H1 (cell line): ENCODE data around the gene ZMAT5.

Experiments used
- CTCF ChIP-seq, 3 experiments: IDR thresholded peaks; 1 replicate in 2 of 3; 2 replicates in 1 of 3; pipeline versions ENCODE4 v1.5.1 to v1.6.1; 2011; ENCODE audit warnings: low read length in 3 of 3, mild to moderate bottlenecking in 3 of 3, inconsistent platforms in 2 of 3, low read depth in 1 of 3, moderate library complexity in 1 of 3; ENCODE audit not compliant: insufficient read depth in 1 of 3; ENCODE audit errors: control extremely low read depth in 1 of 3
- EP300 ChIP-seq, 2 experiments: IDR thresholded peaks; 1 replicate in 1 of 2; 2 replicates in 1 of 2; pipeline ENCODE4 v1.6.1; 2011 to 2012; ENCODE audit warnings: low read depth in 2 of 2, low read length in 2 of 2, mild to moderate bottlenecking in 2 of 2, borderline replicate concordance in 1 of 2, inconsistent platforms in 1 of 2, moderate library complexity in 1 of 2
- JUND ChIP-seq: IDR thresholded peaks from 2 replicates; pipeline ENCODE4 v1.6.1; 2011; ENCODE audit warnings: mild to moderate bottlenecking, improper control_type of control experiment, low read length
- MAX ChIP-seq: IDR thresholded peaks from 2 replicates; pipeline ENCODE4 v1.6.1; 2012; ENCODE audit warnings: inconsistent platforms
- NANOG ChIP-seq: IDR thresholded peaks from 2 replicates; pipeline ENCODE4 v1.6.1; 2011; ENCODE audit warnings: low read length, low read depth, mild to moderate bottlenecking, inconsistent platforms; ENCODE audit not compliant: insufficient read depth, poor library complexity, severe bottlenecking
- POLR2AphosphoS5 ChIP-seq: IDR thresholded peaks from 2 replicates; pipeline ENCODE4 v1.6.1; 2011; ENCODE audit warnings: low read depth, low read length
- SP1 ChIP-seq: IDR thresholded peaks from 2 replicates; pipeline ENCODE4 v1.6.1; 2011; ENCODE audit warnings: low read depth, low read length
- TCF12 ChIP-seq: IDR thresholded peaks from 2 replicates; pipeline ENCODE4 v1.6.1; 2011; ENCODE audit warnings: low read depth, mild to moderate bottlenecking, low read length

GRCh38 chr22:29795663-29796062 is 28.9 kb upstream of the ZMAT5 start:
- TF ChIP-seq CTCF (IDR thresholded peaks at IDR 0.05; ENCODE audit: control extremely low read depth in 1 of 3, insufficient read depth in 1 of 3, low read depth in 1 of 3, low read length in 3 of 3) (no peak), SP1 (no peak), TCF12 (no peak), JUND (no peak), POLR2AphosphoS5 (no peak), NANOG (no peak), EP300 (IDR thresholded peaks at IDR 0.05; ENCODE audit: borderline replicate concordance in 1 of 2, low read depth in 2 of 2, low read length in 2 of 2) (no peak), MAX (no peak)
